Neural crest cell (in vitro differentiated cells): ENCODE results near the gene NTRK1. TPM values are rescaled to one million over a fixed set of nuclear protein-coding genes. Genes with fewer than 3 reads are reported as not detected.

Experiments used
- DNase-seq: peaks from one replicate; pipeline ENCODE4 v3.0.0; 2021; ENCODE audit warnings: low read depth, mixed read lengths, low spot score
- H3K27ac Mint-ChIP-seq: one replicate; pipeline ENCODE4 v1.8.0; 2021; ENCODE audit warnings: mild to moderate bottlenecking, mixed read lengths; ENCODE audit not compliant: unreplicated experiment
- H3K27me3 Mint-ChIP-seq: 2 replicates; pipeline ENCODE4 v1.8.0; 2021; ENCODE audit warnings: low read depth, mild to moderate bottlenecking, mixed read lengths
- H3K36me3 Mint-ChIP-seq: 2 replicates; pipeline ENCODE4 v1.8.0; 2021; ENCODE audit warnings: low read depth, mild to moderate bottlenecking, mixed read lengths
- H3K4me1 Mint-ChIP-seq: 2 replicates; pipeline ENCODE4 v1.8.0; 2021; ENCODE audit warnings: mixed read lengths
- H3K4me3 Mint-ChIP-seq: one replicate; pipeline ENCODE4 v1.8.0; 2021; ENCODE audit warnings: mild to moderate bottlenecking, mixed read lengths
- H3K9me3 Mint-ChIP-seq: 2 replicates; pipeline ENCODE4 v1.8.0; 2021; ENCODE audit warnings: mixed read lengths
- total RNA-seq: library from RNA; stranded (reverse); gene quantifications from 2 replicates; pipeline ENCODE4 v1.2.1, GENCODE V29; 2021
- TF ChIP-seq, protein P1 (sequence below): fragments of 200-600 bp; sonication (generic); conservative IDR thresholded peaks from 2 replicates; pipeline ENCODE4 v1.5.0; 2021; ENCODE audit warnings: antibody characterized with exemption, mild to moderate bottlenecking

Gene NTRK1
- total RNA-seq, 1 donor from 2014 or later, result 0.21 TPM

DNA sequence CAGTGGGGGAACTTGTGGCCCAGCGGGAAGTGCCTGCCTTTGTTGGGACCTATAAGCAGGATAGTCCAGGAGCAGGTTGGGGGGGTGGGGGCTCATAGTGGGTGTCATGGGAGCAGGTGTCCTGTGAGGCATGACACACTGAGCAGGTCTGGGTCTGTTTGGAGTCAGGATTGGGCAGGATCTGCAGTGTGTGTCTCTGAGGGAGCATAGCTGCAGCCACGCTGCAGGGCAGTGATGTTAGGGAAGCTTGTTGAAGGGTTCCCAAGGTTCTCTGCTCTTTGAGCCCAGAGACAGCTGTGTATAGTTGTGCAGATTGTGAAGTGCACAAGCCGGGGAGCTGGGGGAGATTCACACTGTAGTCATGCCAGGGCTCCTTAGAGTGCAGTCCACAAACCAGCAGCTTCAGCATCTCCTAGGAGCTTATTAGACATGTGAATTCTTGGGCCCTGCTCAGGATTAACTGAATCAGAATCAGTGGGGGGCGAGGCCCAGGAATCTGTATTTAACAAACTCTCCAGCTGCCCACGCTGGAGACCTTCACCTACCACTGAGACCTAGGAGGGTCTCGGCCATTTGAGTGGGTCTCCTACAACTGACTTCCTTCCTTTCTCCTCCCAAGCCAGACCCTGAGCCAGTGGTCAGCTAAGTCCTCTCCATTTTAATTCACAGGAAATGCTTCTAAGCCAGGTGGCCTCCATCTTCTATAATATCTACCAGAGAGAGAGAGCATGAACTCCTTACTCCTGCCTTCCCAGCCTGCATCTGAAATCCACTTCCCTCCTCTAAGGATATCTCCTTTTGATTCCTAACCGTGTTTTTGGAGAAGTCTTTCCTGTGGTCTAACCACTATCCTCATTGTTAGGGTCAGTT lies 12.8 kb upstream of the NTRK1 start:
- H3K36me3 Mint-ChIP-seq, result no peaks in the 10 kb centered on the region
- no peak overlapping the region for H3K4me3 Mint-ChIP-seq
- TF ChIP-seq, protein P1, sequence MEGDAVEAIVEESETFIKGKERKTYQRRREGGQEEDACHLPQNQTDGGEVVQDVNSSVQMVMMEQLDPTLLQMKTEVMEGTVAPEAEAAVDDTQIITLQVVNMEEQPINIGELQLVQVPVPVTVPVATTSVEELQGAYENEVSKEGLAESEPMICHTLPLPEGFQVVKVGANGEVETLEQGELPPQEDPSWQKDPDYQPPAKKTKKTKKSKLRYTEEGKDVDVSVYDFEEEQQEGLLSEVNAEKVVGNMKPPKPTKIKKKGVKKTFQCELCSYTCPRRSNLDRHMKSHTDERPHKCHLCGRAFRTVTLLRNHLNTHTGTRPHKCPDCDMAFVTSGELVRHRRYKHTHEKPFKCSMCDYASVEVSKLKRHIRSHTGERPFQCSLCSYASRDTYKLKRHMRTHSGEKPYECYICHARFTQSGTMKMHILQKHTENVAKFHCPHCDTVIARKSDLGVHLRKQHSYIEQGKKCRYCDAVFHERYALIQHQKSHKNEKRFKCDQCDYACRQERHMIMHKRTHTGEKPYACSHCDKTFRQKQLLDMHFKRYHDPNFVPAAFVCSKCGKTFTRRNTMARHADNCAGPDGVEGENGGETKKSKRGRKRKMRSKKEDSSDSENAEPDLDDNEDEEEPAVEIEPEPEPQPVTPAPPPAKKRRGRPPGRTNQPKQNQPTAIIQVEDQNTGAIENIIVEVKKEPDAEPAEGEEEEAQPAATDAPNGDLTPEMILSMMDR, result no peak
- no peak overlapping the region for H3K27ac Mint-ChIP-seq
- DNase-seq, result no peak
- peaks cover 2% of the 10 kb centered on the region for H3K9me3 Mint-ChIP-seq
- H3K27me3 Mint-ChIP-seq, result peaks cover 95% of the 10 kb centered on the region
- H3K4me1 Mint-ChIP-seq, result no peaks in the 10 kb centered on the region

DNA sequence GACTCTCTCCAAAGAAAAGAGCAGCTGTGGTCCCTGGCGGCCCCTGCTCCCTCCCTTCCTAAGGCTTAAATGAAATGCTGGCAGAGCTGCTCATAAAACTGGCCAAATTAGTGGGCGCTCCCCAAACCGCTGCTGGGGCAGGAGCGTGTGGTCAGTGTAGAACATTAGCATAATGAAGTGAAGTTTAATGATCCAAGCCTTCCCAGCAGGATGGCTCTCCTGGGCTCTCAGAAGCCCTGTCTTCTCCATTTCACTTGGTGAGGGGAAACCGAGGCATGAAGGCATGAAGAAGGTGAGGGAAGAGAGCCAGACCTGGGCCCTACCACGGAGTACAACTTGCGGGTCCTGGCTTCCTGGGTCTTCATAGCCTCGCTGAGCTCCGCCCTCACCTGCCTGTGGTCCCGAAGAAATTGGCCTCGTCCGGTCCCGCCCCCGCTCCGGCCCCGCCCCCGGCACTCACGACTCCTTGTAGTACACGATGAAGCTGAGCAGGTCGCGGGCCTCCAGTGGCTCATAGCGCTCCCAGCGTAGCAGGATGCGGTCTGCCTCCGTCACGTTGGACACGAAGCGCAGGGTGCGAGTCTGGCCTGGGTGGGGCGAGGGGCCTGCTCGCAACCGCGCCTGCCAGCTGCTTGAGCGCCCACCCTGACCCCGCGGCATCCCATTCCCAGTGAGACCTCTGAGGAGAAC lies 12.1 kb upstream of the NTRK1 start:
- no peaks in the 10 kb centered on the region for H3K36me3 Mint-ChIP-seq
- no peak overlapping the region for H3K4me3 Mint-ChIP-seq
- no peak overlapping the region for H3K27ac Mint-ChIP-seq
- no peaks in the 10 kb centered on the region for H3K4me1 Mint-ChIP-seq
- H3K27me3 Mint-ChIP-seq, result peaks cover 91% of the 10 kb centered on the region
- no peak for DNase-seq
- no peaks in the 10 kb centered on the region for H3K9me3 Mint-ChIP-seq
- TF ChIP-seq, protein P1, result no peak

DNA sequence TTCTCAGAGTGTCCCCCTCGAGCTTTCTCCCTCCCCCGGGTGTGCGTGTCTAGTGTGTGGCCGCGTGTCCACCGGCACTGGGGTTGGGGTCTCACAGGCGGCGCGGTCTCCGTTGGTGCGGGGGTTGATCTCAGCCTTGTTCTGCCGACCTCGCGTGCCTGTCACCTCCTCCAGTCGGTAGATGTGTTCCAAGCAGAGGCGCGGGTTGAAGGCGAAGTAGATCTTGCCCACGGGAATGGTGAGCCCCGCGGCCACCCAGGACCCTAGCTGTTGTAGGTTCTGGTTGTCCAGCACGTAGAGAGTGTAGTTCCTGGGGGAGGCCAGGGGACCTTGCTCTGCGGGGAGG lies 11.5 kb upstream of the NTRK1 start:
- no peaks in the 10 kb centered on the region for H3K36me3 Mint-ChIP-seq
- H3K27me3 Mint-ChIP-seq, result peaks cover 89% of the 10 kb centered on the region
- TF ChIP-seq, protein P1, result no peak
- no peaks in the 10 kb centered on the region for H3K4me1 Mint-ChIP-seq
- no peak for DNase-seq
- no peak overlapping the region for H3K27ac Mint-ChIP-seq
- no peak overlapping the region for H3K4me3 Mint-ChIP-seq
- no peaks in the 10 kb centered on the region for H3K9me3 Mint-ChIP-seq

DNA sequence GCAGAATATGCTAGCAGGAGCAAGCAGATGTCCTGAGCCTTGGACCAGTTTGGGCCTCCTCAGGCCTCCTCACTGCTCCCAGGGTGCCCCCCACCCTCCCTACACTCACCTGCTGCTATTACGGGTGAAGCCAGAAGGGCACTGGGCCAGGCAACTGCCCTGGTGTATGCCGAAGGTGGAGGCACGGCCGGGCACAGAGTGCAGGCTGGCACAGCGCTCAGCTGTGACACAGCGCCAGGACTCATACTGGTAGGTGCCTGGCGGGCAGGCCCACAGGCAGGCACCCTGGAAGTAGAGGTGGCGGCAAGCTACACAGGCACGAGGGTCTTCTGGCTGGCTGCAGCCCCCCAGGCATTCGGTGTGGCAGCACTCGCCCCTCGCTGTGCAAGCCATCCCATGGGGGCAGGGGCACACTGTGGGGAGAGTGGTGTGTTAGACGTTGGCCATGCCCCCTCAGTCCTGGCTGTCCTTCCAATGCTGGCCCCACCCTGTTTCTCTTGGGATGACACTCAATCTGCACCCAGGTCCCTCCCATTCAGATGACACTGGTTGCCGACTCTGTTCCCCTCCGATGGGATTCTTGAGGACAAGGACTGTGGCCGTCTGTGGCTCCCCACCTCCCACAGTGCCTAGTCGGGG lies 8.8 kb upstream of the NTRK1 start:
- H3K4me1 Mint-ChIP-seq, result no peaks in the 10 kb centered on the region
- TF ChIP-seq, protein P1, result no peak
- peaks cover 78% of the 10 kb centered on the region for H3K27me3 Mint-ChIP-seq
- H3K4me3 Mint-ChIP-seq, result no peak overlapping the region
- H3K27ac Mint-ChIP-seq, result no peak overlapping the region
- H3K36me3 Mint-ChIP-seq, result no peaks in the 10 kb centered on the region
- no peaks in the 10 kb centered on the region for H3K9me3 Mint-ChIP-seq
- DNase-seq, result no peak

DNA sequence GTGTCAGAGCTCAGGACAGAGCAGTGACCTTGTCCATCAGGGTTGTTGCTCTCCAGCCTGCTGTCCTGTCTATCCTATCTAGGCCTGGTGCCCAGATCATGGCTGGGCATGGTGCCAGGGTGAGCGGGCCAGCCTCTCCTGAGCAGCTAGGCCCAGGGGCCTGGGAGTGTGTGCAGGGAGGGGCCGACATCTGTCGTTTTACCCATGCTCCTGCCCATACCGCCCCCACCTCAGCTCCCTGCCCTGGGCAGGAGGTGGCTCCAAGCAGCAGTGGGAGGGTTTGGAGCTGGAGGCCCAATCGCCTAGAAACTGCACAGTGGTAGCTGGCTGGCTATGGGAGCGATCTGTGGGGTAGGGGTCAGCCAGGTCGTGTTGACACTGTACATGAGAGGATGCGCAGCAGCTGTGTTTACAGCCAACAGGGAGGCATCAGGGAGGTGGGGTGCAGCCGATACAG lies 8.2 kb upstream of the NTRK1 start:
- Mint-ChIP-seq H3K27me3 (peaks cover 78% of the 10 kb centered on the region), H3K4me3 (no peak overlapping the region), H3K4me1 (no peaks in the 10 kb centered on the region), H3K27ac (no peak overlapping the region), H3K9me3 (no peaks in the 10 kb centered on the region), H3K36me3 (no peaks in the 10 kb centered on the region)
- TF ChIP-seq, protein P1, result no peak
- no peak for DNase-seq
